ENCODE results near the gene RPS6KB2. TPM values are rescaled to one million over a fixed set of nuclear protein-coding genes. Genes with fewer than 3 reads are reported as not detected.

RPS6KB2 gene
- total and polyA plus RNA-seq, 2 donors (not counting 1 experiment from before 2014, with no cell fraction given): 29.0 to 30.6 TPM

DNA sequence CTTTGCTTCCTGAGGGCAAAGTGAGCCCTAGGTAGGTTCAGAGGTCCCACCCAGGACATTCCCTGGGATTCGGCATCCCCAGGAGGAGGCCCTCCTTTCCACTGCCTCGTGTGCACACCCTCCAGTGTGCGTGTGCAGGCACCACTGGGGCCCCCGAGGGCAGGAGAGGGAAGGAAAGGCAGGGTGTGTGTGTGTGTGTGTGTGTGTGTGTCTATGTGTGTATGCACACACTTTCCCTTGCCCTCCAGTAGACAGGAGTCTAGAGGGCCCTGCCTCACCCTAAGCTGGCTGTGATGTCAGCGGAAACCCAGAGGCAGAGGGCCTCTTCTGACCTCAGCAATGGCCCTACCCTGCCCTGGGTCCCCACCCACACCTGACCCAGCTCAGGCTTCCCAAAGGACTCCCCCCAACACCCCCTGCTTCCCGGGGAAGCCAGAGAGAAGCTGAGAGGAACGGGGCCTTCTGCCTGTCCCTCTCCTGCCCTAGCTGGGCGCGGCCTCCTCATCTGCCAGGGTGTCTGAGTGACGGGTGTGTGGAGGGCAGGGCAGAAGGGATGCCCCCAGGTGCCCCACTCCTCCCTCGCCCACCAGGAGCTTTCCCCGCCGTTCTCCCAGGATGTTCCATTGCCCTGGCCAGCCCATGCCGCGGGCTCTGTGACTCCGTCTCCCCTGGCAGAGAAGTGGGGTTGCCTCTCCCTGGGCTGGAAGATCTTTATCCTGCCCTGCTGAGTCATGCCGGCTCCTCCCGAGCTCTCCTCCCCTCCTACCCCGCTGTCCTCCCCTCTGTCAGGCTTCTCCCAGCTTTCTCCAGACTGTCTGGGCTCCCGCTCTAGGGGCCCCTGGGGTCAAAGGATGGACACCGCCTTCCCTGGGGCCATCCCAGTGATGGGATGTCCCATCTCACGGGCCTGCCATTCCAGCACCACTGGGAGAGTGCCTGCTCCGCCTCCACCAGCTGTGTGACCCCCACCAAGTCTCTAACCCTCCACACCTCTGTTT, 48.9 kb upstream of the RPS6KB2 start:
- Histone ChIP-seq H3K4me3 (replicated peaks in 1 of 4; ENCODE audit: control extremely low read depth in 1 of 4, insufficient read depth in 1 of 4, low read depth in 3 of 4, low read length in 4 of 4) (no peak overlapping the region), H3K4me1 (ENCODE audit: control insufficient read depth, extremely low read depth, insufficient read depth, low read length) (peaks cover 15% of the 10 kb centered on the region), H3K9me3 (ENCODE audit: control insufficient read depth, insufficient read depth, low read depth, low read length) (no peaks in the 10 kb centered on the region), H3K36me3 (ENCODE audit: control insufficient read depth, insufficient read depth, low read length) (no peaks in the 10 kb centered on the region), H3K27ac (ENCODE audit: insufficient read depth, low read length) (no peak overlapping the region), H3K9ac (ENCODE audit: insufficient read depth, low read length) (no peak overlapping the region), H3K27me3 (ENCODE audit: control insufficient read depth, insufficient read depth, low read length) (no peaks in the 10 kb centered on the region), H3K79me2 (ENCODE audit: control insufficient read depth, insufficient read depth, low read length) (no peaks in the 10 kb centered on the region), H4K20me1 (ENCODE audit: control insufficient read depth, extremely low read depth, insufficient read depth, low read length) (no peaks in the 10 kb centered on the region), H3K4me2 (ENCODE audit: extremely low read depth, insufficient read depth, low read length) (peak overlapping the region; percentile 13), H2AFZ (ENCODE audit: low read length) (no peak overlapping the region)
- peak; percentile 47 to 70 for DNase-seq (ENCODE audit: low read depth in 2 of 2)
- TF ChIP-seq, protein P1, sequence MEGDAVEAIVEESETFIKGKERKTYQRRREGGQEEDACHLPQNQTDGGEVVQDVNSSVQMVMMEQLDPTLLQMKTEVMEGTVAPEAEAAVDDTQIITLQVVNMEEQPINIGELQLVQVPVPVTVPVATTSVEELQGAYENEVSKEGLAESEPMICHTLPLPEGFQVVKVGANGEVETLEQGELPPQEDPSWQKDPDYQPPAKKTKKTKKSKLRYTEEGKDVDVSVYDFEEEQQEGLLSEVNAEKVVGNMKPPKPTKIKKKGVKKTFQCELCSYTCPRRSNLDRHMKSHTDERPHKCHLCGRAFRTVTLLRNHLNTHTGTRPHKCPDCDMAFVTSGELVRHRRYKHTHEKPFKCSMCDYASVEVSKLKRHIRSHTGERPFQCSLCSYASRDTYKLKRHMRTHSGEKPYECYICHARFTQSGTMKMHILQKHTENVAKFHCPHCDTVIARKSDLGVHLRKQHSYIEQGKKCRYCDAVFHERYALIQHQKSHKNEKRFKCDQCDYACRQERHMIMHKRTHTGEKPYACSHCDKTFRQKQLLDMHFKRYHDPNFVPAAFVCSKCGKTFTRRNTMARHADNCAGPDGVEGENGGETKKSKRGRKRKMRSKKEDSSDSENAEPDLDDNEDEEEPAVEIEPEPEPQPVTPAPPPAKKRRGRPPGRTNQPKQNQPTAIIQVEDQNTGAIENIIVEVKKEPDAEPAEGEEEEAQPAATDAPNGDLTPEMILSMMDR (conservative IDR thresholded peaks at IDR 0.05 in 1 of 2, IDR thresholded peaks at IDR 0.05 in 1 of 2; ENCODE audit: low read depth in 1 of 2, low read length in 2 of 2): no peak
- TF ChIP-seq EZH2 (IDR thresholded peaks at IDR 0.05; ENCODE audit: low read length, missing control alignments): no peak

DNA sequence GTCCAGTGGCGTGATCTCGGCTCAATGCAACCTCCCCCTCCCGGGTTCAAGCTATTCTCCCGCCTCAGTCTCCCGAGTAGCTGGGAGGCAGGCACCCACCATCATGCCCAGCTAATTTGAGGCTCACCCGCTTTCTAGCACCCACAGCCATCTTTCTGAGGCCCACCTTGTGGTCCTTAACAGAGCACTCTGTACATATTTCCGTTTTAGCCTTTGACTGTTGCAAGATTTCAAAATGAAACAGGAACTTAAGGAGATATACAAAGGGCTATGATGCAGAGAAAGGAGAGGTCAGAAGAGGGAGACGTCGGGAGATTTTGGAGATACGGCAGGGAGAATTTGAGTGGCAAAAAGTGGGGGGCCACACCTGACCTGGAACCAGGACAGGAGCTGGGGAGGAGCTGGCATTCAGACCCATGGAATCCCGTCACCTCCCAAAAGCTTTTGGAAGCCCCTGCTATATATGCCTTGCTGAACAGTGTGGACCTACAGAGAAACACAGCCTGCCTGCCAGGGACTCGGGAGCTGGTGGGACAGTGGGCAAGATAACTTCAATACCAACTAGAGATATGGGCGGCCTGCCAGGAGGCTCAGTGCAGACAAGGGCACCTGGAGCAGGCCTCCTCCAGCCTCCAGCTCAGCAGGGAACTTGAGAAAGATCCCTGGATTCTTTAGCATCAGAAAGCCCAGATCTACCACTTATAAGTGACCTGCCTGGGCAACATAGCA, 46.9 kb upstream of the RPS6KB2 start:
- DNase-seq (ENCODE audit: low read depth in 2 of 2): no peak
- Histone ChIP-seq H3K27me3 (ENCODE audit: control insufficient read depth, insufficient read depth, low read length) (no peaks in the 10 kb centered on the region), H3K79me2 (ENCODE audit: control insufficient read depth, insufficient read depth, low read length) (no peaks in the 10 kb centered on the region), H3K9me3 (ENCODE audit: control insufficient read depth, insufficient read depth, low read depth, low read length) (no peaks in the 10 kb centered on the region), H3K4me1 (ENCODE audit: control insufficient read depth, extremely low read depth, insufficient read depth, low read length) (peaks cover 10% of the 10 kb centered on the region), H4K20me1 (ENCODE audit: control insufficient read depth, extremely low read depth, insufficient read depth, low read length) (no peaks in the 10 kb centered on the region), H3K27ac (ENCODE audit: insufficient read depth, low read length) (no peak overlapping the region), H3K9ac (ENCODE audit: insufficient read depth, low read length) (no peak overlapping the region), H3K4me3 (replicated peaks in 1 of 4; ENCODE audit: control extremely low read depth in 1 of 4, insufficient read depth in 1 of 4, low read depth in 3 of 4, low read length in 4 of 4) (no peak overlapping the region), H2AFZ (ENCODE audit: low read length) (no peak overlapping the region), H3K4me2 (ENCODE audit: extremely low read depth, insufficient read depth, low read length) (no peak overlapping the region), H3K36me3 (ENCODE audit: control insufficient read depth, insufficient read depth, low read length) (no peaks in the 10 kb centered on the region)
- TF ChIP-seq, protein P1 (conservative IDR thresholded peaks at IDR 0.05 in 1 of 2, IDR thresholded peaks at IDR 0.05 in 1 of 2; ENCODE audit: low read depth in 1 of 2, low read length in 2 of 2): no peak

All from fibroblast of lung (primary cell).